Right hindlimb (tissue), 1 donor: Measurements from ENCODE around the gene PRELID2.

ENCODE experiments used
- DNase-seq: peaks from one replicate; pipeline ENCODE4 v3.0.0-alpha.2; 2018

Gene PRELID2

GRCh38 chr5:145793574-145793973, 41.6 kb downstream of the PRELID2 start:
- DNase-seq = no peak

GRCh38 chr5:145792840-145793239, 42.3 kb downstream of the PRELID2 start:
- DNase-seq = no peak

- no peak for DNase-seq
Observed at GRCh38 chr5:145791866-145792265, 43.3 kb downstream of the PRELID2 start.

DNA sequence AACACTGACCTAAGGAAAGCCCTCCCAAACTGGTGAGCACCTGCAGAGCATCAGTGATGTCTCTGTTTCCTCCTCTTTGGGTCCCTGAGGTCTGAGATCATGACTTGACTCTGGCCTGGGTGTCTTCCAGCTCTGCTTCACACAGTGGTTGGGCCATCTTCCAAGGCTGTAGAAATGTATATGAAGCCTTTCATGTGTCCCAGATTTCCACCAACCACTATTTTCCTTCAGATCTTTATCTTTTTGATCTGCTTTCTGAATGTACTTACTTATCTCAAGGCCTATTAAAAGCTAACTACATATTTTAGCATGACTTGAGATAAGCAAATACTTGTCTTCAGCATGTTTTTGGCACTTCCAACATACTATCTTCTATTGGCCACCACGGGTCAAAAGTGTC, 47.1 kb downstream of the PRELID2 start:
- DNase-seq = no peak

- DNase-seq = no peak
Observed at GRCh38 chr5:145787507-145787906, 47.6 kb downstream of the PRELID2 start.

DNA sequence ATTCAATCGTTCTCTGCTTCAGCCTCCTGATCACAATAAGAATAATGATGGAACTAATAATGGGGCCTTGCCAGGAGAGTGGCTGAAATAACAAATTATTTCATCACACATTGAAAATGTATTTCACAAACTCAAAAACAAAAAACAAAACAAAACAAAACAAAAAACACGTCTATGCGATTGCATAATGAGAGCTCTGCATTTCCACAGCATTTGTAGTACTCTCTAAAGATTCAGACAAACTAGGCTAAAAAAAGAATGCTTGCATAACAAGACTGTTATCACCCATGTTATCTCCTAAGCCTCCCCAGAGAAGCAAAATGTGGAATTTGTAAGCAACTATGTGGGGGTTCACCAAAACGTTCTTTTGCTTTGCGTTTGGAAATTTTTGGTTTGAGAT, 48.1 kb downstream of the PRELID2 start:
- no peak for DNase-seq

GRCh38 chr5:145780982-145781381, 54.2 kb downstream of the PRELID2 start:
- no peak for DNase-seq

DNA sequence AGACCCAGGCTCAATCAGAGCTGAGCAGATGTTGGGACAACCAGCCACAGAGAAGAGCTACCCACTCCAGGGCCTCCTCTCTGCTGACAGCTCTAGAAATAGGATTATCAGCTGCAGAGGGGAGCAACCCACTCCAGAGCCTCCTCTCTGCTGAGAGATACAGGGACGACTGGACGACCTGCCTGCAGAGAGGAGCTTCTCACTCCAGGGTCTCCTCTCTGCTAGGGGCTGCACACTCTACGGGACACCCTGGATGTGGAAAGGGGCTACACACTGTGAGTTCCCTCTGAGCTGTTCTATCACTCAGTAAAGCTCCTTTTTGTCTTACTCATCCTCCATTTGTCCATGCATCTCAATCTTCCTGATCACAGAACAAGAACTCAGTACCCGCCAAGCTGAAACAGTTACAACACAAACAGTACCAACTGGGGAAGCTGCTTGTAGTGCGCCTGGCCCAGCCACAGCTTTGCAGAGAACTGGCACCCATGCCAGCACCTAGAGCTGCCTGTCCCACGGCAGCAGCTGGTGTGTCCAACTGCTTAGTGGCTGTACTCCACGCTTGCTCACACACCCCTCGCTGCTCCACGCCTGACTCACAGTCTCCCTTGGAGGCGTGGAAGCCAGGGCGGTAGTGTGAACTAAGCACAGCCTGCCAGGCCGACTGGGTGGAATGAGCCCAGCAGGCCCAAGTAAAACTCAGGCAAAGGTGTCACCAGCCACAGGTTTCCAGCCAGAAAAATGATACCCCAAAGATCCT, 56.8 kb downstream of the PRELID2 start:
- DNase-seq = no peak

- no peak for DNase-seq
Observed at GRCh38 chr5:145777445-145778063, 57.6 kb downstream of the PRELID2 start.

DNA sequence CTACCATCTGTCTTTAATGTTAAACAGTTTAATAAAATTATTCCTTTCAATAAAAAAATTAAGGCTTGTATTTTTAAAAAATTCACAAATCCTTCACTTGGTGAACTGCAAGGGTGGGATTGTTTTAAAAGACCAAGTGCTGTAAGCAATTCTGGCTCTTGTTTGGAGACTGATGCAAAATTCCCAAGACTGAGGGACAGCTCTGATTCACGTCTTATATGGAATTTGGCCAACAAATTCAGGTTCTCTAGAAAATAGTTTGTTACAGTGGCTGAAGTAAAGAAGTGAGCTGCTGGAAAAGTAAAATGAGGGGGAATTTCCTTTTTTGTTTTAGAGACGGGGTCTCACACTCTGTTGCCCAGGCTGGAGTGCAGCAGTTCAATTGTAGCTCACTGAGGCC, 58.3 kb downstream of the PRELID2 start:
- no peak for DNase-seq

DNA sequence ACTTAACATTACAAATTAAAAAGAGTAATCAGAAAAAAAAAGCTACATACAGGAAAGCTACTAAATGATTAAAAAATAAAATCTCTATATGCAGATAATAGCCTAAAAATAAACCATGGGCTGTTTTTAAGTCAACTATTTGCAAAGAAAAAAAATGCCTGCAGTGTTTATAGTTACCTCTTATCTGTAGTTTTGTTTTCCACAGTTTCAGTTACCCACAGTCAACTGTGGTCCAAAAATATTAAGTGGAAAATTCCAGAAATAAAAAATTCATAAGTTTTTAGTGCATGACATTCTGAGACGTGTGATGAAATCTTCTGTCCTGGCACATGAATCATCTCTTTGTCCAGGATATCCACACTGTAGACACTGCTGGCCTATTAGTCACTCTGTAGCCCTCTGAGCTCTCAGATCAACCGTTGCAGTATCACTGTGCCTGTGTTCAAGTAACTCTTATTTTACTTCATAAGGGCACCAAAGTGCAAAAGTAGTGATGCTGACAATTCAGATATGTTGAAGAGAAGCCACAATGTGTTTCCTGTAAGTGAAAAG, 59.2 kb downstream of the PRELID2 start:
- no peak for DNase-seq

- DNase-seq = no peak
Observed at GRCh38 chr5:145775411-145775810, 59.7 kb downstream of the PRELID2 start.

DNA sequence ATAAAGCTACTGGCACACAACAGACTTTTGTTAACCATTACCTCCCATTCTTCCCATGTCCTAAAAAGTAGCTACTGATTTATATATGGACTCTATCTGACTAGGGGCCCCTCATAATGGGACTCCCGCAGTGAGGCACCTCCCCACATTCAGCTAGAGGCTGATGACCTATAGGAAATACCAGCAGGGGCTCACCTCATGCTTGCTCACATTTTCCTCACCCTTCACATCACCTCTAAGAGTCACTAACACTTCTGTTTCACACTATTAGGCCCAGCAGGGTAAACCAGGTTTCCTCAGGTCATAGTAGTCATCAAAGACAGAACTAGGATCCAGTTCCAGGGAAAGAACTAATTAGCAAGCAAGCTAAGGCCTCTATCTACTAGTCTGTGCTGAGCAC, 60.7 kb downstream of the PRELID2 start:
- DNase-seq = no peak

GRCh38 chr5:145772466-145772865, 62.7 kb downstream of the PRELID2 start:
- no peak for DNase-seq

GRCh38 chr5:145768863-145769262, 66.3 kb downstream of the PRELID2 start:
- no peak for DNase-seq

- DNase-seq = no peak
Observed at GRCh38 chr5:145764325-145764724, 70.8 kb downstream of the PRELID2 start.

- DNase-seq = no peak
Observed at GRCh38 chr5:145762833-145763232, 72.3 kb downstream of the PRELID2 start.

DNA sequence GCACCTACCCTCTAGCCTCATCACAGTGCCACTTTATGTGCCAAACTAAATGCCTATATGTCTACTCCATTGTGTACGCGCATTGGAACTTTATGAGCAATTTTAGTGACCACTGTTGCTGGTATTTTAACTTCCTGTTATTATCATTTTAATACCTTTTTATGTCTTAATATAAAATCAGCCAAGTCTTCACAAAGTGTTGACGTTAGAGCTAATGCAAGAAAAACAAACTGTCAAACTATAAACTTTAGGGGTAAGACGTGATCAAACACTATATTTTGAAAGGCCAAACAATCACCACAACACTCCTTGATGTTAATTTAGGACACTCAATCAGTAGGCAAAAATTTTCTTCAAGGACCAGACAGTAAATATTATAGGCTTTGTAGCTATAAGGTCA, 73.9 kb downstream of the PRELID2 start:
- no peak for DNase-seq

GRCh38 chr5:145760660-145761059, 74.5 kb downstream of the PRELID2 start:
- DNase-seq = no peak

DNA sequence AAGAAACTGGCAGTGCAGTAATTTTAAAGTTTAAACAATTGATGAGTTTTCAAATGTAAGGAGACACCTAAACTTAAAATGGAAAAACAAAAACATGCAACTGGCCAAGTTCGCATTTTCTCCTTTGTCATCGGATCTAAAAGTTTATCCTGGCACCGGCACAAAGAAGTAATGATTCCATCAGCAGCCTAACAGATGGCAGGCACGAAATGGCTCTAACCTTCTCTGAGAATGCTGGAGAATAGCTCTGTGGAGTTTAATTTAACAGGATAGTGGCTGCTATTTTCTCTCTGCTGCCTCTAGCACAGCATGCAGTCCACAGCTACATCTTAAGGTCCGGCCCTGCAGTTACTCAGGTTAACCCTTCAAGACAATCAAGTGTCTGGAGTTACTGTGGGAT, 82.2 kb downstream of the PRELID2 start:
- DNase-seq = no peak

DNA sequence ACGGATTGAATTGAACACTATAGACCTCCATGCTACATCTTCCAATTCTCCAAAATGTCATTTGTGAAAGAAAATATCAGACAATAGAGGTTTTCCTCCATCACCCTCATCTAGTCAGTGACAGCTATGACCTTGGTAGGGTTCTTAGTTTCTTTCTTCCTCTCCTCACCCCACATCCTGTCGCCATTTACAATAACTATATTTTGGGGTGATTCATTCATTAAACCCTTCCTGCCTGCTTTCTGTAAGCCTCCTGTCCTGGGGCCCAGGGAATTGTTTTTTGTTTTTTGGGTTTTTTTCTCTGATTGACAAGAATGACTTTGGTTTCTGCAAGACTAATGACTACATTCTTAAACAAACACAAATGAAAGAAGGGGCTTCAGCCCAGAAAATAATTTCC, 82.6 kb downstream of the PRELID2 start:
- no peak for DNase-seq

- DNase-seq = no peak
Observed at GRCh38 chr5:145750199-145750598, 84.9 kb downstream of the PRELID2 start.

GRCh38 chr5:145743396-145744061, 91.6 kb downstream of the PRELID2 start:
- DNase-seq = no peak

- DNase-seq = no peak
Observed at GRCh38 chr5:145739843-145740242, 95.3 kb downstream of the PRELID2 start.
